ENCODE results near the gene CFAP43. TPM values are rescaled to one million over a fixed set of nuclear protein-coding genes. Genes with fewer than 3 reads are reported as not detected.

Gene CFAP43
- total RNA-seq, 1 donor from 2014 or later: 0.25 TPM

- Histone ChIP-seq H3K4me1 (peaks cover 13% of the 10 kb centered on the region), H3K9me3 (no peaks in the 10 kb centered on the region), H3K27me3 (no peaks in the 10 kb centered on the region), H3K36me3 (no peaks in the 10 kb centered on the region), H3K4me3 (no peak overlapping the region), H3K27ac (no peak overlapping the region)
- intact Hi-C loops (cut with DNase I): no loop called here
- no peak for DNase-seq (ENCODE audit: extremely low spot score in 2 of 2)
- no peak for TF ChIP-seq POLR2AphosphoS5 (IDR thresholded peaks at IDR 0.05; ENCODE audit: insufficient read depth in 1 of 2, low read depth in 1 of 2)
- TF ChIP-seq POLR2A (IDR thresholded peaks at IDR 0.05): no peak
- TF ChIP-seq, protein P1, sequence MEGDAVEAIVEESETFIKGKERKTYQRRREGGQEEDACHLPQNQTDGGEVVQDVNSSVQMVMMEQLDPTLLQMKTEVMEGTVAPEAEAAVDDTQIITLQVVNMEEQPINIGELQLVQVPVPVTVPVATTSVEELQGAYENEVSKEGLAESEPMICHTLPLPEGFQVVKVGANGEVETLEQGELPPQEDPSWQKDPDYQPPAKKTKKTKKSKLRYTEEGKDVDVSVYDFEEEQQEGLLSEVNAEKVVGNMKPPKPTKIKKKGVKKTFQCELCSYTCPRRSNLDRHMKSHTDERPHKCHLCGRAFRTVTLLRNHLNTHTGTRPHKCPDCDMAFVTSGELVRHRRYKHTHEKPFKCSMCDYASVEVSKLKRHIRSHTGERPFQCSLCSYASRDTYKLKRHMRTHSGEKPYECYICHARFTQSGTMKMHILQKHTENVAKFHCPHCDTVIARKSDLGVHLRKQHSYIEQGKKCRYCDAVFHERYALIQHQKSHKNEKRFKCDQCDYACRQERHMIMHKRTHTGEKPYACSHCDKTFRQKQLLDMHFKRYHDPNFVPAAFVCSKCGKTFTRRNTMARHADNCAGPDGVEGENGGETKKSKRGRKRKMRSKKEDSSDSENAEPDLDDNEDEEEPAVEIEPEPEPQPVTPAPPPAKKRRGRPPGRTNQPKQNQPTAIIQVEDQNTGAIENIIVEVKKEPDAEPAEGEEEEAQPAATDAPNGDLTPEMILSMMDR (IDR thresholded peaks at IDR 0.05): no peak
These were observed 1.7 kb downstream of the CFAP43 start for GRCh38 chr10:104230490-104230889.

- intact Hi-C loops (cut with DNase I): no loop called here
- H3K27me3 ChIP-seq: no peaks in the 10 kb centered on the region
- DNase-seq (ENCODE audit: extremely low spot score in 2 of 2): no peak
- no peaks in the 10 kb centered on the region for H3K9me3 ChIP-seq
- H3K27ac ChIP-seq: no peak overlapping the region
- no peaks in the 10 kb centered on the region for H3K4me1 ChIP-seq
- H3K36me3 ChIP-seq: no peaks in the 10 kb centered on the region
- TF ChIP-seq, protein P1 (IDR thresholded peaks at IDR 0.05): no peak
- TF ChIP-seq POLR2AphosphoS5 (IDR thresholded peaks at IDR 0.05; ENCODE audit: insufficient read depth in 1 of 2, low read depth in 1 of 2): no peak
- no peak for TF ChIP-seq POLR2A (IDR thresholded peaks at IDR 0.05)
- H3K4me3 ChIP-seq: no peak overlapping the region
These were observed 8.9 kb downstream of the CFAP43 start for GRCh38 chr10:104223304-104223703.

GRCh38 chr10:104220522-104220921 is 11.6 kb downstream of the CFAP43 start:
- intact Hi-C loops (cut with DNase I): no loop called here
- Histone ChIP-seq H3K4me3 (no peak overlapping the region), H3K9me3 (no peaks in the 10 kb centered on the region), H3K27me3 (no peaks in the 10 kb centered on the region), H3K36me3 (no peaks in the 10 kb centered on the region), H3K27ac (no peak overlapping the region), H3K4me1 (no peaks in the 10 kb centered on the region)
- DNase-seq (ENCODE audit: extremely low spot score in 2 of 2): no peak
- no peak for TF ChIP-seq POLR2AphosphoS5 (IDR thresholded peaks at IDR 0.05; ENCODE audit: insufficient read depth in 1 of 2, low read depth in 1 of 2)
- no peak for TF ChIP-seq POLR2A (IDR thresholded peaks at IDR 0.05)
- TF ChIP-seq, protein P1 (IDR thresholded peaks at IDR 0.05): no peak

DNA sequence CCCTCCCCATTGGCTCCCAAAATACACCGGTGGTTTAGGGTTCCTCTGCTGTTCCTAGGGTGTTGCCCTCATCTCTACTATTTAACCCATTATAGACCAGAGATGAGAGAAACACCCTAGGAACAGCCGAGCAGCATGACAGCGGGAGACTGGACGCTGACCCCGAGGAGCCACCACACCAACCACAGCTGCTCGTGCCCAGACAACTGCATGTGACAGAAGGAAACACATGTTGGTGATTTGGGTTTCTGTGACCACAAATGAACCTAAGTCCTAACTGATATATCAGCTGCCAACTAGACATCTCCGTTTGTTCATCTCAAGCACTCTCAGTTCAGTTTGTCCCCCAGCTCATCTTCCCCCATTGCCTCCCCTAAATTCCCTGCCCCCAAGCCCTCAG is 13.4 kb downstream of the CFAP43 start:
- no peaks in the 10 kb centered on the region for H3K9me3 ChIP-seq
- DNase-seq (ENCODE audit: extremely low spot score in 2 of 2): no peak
- H3K27me3 ChIP-seq: no peaks in the 10 kb centered on the region
- no peak overlapping the region for H3K4me3 ChIP-seq
- no peak overlapping the region for H3K27ac ChIP-seq
- TF ChIP-seq, protein P1 (IDR thresholded peaks at IDR 0.05): no peak
- no peak for TF ChIP-seq POLR2AphosphoS5 (IDR thresholded peaks at IDR 0.05; ENCODE audit: insufficient read depth in 1 of 2, low read depth in 1 of 2)
- no peak for TF ChIP-seq POLR2A (IDR thresholded peaks at IDR 0.05)
- no peaks in the 10 kb centered on the region for H3K4me1 ChIP-seq
- intact Hi-C loops (cut with DNase I): no loop called here
- no peaks in the 10 kb centered on the region for H3K36me3 ChIP-seq

- no peak for DNase-seq (ENCODE audit: extremely low spot score in 2 of 2)
- no peaks in the 10 kb centered on the region for H3K27me3 ChIP-seq
- no peak overlapping the region for H3K27ac ChIP-seq
- no peak overlapping the region for H3K4me3 ChIP-seq
- intact Hi-C loops (cut with DNase I): no loop called here
- TF ChIP-seq POLR2A (IDR thresholded peaks at IDR 0.05): no peak
- TF ChIP-seq, protein P1 (IDR thresholded peaks at IDR 0.05): no peak
- no peak for TF ChIP-seq POLR2AphosphoS5 (IDR thresholded peaks at IDR 0.05; ENCODE audit: insufficient read depth in 1 of 2, low read depth in 1 of 2)
- H3K36me3 ChIP-seq: no peaks in the 10 kb centered on the region
- H3K4me1 ChIP-seq: no peaks in the 10 kb centered on the region
- no peaks in the 10 kb centered on the region for H3K9me3 ChIP-seq
These were observed 15.5 kb downstream of the CFAP43 start for GRCh38 chr10:104216631-104217030.
